Measurements from ENCODE around the gene ADORA1. TPM values are rescaled to one million over a fixed set of nuclear protein-coding genes. Genes with fewer than 3 reads are reported as not detected.

The ADORA1 gene
- polyA plus RNA-seq, 1 experiment: 2.4 TPM

DNA sequence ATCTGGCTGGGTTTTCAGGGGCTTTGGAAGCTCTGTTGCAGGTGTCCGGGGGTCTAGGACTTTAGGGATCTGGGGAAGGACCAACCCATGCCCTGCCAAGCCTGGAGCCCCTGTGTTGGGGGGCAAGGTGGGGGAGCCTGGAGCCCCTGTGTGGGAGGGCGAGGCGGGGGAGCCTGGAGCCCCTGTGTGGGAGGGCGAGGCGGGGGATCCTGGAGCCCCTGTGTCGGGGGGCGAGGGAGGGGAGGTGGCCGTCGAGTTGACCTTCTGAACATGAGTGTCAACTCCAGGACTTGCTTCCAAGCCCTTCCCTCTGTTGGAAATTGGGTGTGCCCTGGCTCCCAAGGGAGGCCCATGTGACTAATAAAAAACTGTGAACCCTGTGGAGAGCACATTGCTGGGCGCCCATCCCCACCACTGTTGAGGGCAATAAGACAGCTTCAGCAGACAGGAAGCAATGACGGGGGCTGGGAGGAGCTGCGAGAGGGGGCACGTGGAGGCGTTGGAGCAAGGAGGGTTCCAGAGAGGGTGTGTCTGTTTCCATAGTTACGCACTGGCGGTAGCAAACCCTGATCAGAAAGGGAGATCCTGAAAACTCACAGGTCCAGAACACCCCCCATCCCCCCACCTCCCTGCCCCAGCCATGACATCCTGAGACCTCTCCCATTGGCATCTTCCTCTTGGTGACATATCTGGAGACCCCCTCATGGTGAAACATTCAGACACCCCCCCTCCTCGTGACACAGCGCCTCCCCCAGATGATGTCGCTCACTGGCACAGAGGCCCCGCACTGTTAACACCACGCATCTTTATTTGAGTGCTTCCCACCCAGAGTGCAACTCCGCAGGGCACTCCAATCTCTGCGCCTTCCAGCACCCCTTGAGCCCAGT lies 39.7 kb downstream of the ADORA1 start:
- H3K36me3 ChIP-seq (ENCODE audit: control insufficient read depth, insufficient read depth, low read length): no peaks in the 10 kb centered on the region
- ChIA-PET CTCF (interaction anchor here (1.3 to 12.2 kb wide), 5 partner anchors 8 to 49 kb away, joined by 3 to 183 read pairs (median 21); partner anchors contain the start of genes ADORA1 and MYBPH), POLR2A (no interaction called here)
- TF ChIP-seq, protein P1, sequence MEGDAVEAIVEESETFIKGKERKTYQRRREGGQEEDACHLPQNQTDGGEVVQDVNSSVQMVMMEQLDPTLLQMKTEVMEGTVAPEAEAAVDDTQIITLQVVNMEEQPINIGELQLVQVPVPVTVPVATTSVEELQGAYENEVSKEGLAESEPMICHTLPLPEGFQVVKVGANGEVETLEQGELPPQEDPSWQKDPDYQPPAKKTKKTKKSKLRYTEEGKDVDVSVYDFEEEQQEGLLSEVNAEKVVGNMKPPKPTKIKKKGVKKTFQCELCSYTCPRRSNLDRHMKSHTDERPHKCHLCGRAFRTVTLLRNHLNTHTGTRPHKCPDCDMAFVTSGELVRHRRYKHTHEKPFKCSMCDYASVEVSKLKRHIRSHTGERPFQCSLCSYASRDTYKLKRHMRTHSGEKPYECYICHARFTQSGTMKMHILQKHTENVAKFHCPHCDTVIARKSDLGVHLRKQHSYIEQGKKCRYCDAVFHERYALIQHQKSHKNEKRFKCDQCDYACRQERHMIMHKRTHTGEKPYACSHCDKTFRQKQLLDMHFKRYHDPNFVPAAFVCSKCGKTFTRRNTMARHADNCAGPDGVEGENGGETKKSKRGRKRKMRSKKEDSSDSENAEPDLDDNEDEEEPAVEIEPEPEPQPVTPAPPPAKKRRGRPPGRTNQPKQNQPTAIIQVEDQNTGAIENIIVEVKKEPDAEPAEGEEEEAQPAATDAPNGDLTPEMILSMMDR (IDR thresholded peaks at IDR 0.05; ENCODE audit: insufficient read depth, low read depth, low read length): no peak
- H3K27me3 ChIP-seq (ENCODE audit: control insufficient read depth, insufficient read depth, low read length): no peaks in the 10 kb centered on the region; the same call in 1 of the 2 replicates
- DNase-seq (ENCODE audit: low read depth): no peak
- H3K4me3 ChIP-seq (ENCODE audit: low read depth, low read length): no peak overlapping the region

DNA sequence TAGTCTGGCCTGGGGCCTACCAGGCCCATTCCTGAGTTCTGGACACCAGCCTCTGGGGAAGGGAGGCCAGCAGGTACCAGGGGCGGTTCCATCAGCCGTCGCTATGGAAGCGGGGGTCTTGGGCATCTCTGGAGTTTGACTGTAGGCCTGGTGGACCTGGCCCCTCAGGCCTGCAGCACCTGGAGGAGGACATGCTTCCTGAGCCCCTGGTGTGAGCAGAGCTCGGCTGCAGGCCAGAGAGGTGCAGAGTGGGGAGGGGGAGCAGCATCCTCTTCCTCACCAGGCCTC lies 40.3 kb downstream of the ADORA1 start:
- no peak for DNase-seq (ENCODE audit: low read depth)
- ChIA-PET CTCF (interaction anchor here (11.7 to 12.2 kb wide), 2 partner anchors 46 to 49 kb away, joined by 146 to 183 read pairs; partner anchors contain the start of gene ADORA1), POLR2A (no interaction called here)
- H3K4me3 ChIP-seq (ENCODE audit: low read depth, low read length): no peak overlapping the region
- H3K36me3 ChIP-seq (ENCODE audit: control insufficient read depth, insufficient read depth, low read length): no peaks in the 10 kb centered on the region
- TF ChIP-seq, protein P1 (IDR thresholded peaks at IDR 0.05; ENCODE audit: insufficient read depth, low read depth, low read length): no peak
- H3K27me3 ChIP-seq (ENCODE audit: control insufficient read depth, insufficient read depth, low read length): no peaks in the 10 kb centered on the region; the same call in 1 of the 2 replicates

DNA sequence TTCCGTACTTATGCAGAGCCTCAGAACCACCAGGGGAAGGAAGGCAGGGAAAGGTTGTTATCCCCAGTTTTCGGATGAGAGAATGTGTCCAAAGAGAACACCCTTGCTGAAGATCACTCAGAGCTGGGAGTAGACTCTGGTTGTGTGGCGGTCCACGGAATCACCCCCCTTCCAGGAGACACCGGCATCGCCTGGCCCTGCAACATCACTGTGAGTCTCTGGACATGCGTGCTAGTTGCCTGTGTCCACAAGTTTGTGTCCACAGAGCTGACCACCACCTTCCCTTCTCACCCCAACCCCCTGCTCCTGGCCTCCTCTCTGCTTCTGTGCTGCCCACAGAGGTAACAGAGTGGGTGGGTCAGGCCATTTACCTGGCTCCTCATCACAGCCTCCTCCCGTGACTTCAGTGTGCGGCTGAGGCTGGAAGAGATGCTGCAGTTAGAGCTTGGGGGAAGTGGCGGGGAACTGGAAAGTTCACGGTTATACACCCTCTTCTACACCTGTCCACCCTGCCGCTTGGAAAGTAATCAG lies 40.8 kb downstream of the ADORA1 start:
- H3K27me3 ChIP-seq (ENCODE audit: control insufficient read depth, insufficient read depth, low read length): no peaks in the 10 kb centered on the region; the same call in 1 of the 2 replicates
- ChIA-PET POLR2A (no interaction called here), CTCF (interaction anchor here (1.2 to 12.2 kb wide), 4 partner anchors 46 to 128 kb away, joined by 3 to 183 read pairs (median 122); partner anchors contain the start of gene ADORA1)
- no peak for DNase-seq (ENCODE audit: low read depth)
- H3K4me3 ChIP-seq (ENCODE audit: low read depth, low read length): no peak overlapping the region
- no peaks in the 10 kb centered on the region for H3K36me3 ChIP-seq (ENCODE audit: control insufficient read depth, insufficient read depth, low read length)
- TF ChIP-seq, protein P1 (IDR thresholded peaks at IDR 0.05; ENCODE audit: insufficient read depth, low read depth, low read length): no peak

DNA sequence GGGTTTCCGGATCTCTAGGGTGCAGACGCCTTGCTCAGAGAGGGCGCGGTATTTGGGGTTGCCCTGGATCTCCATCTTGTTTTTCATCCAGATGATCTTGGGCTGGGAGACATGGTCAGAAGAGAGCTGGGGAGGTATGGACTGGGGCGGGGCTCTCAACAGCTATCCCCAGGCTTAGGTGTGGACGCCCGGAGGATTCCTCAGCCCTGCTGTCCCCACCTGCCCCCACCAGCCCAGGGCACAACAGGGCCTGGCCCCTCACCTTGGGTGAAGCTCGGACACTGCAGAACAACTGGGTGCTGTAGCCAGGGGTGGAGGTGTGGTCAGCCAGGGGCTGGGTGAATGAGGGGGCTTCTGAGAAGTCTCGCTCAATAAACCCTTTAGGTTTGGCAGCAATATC lies 41.5 kb downstream of the ADORA1 start:
- DNase-seq (ENCODE audit: low read depth): no peak
- POLR2A ChIA-PET: no interaction called here
- no peaks in the 10 kb centered on the region for H3K36me3 ChIP-seq (ENCODE audit: control insufficient read depth, insufficient read depth, low read length)
- CTCF ChIA-PET: interaction anchor here (1.2 to 12.2 kb wide), 4 partner anchors 47 to 129 kb away, joined by 3 to 183 read pairs (median 122); partner anchors contain the start of gene ADORA1
- no peaks in the 10 kb centered on the region; the same call in 1 of the 2 replicates for H3K27me3 ChIP-seq (ENCODE audit: control insufficient read depth, insufficient read depth, low read length)
- H3K4me3 ChIP-seq (ENCODE audit: low read depth, low read length): no peak overlapping the region
- TF ChIP-seq, protein P1 (IDR thresholded peaks at IDR 0.05; ENCODE audit: insufficient read depth, low read depth, low read length): no peak
